GM23338 (cell line): ENCODE data around the gene PSORS1C1.

Experiments used
- CTCF ChIP-seq, 2 experiments: fragments of 200-600 bp in 1 of 2; sonication (generic) in 1 of 2; conservative IDR thresholded peaks; 2 replicates each; pipeline versions ENCODE4 v1.5.1 to v1.6.1; 2016 to 2017; ENCODE audit warnings: antibody characterized with exemption in 2 of 2, low read depth in 2 of 2, mild to moderate bottlenecking in 2 of 2, moderate library complexity in 1 of 2
- EZH2 ChIP-seq: fragments of 200-600 bp; sonication (generic); IDR thresholded peaks from one replicate; pipeline ENCODE4 v1.8.0; 2017; ENCODE audit warnings: antibody characterized with exemption, mild to moderate bottlenecking, low read depth; ENCODE audit not compliant: unreplicated experiment
- REST ChIP-seq: IDR thresholded peaks from one replicate; pipeline ENCODE4 v1.6.1; 2018; ENCODE audit warnings: antibody characterized with exemption; ENCODE audit not compliant: unreplicated experiment

- TF ChIP-seq REST (no peak), EZH2 (no peak), CTCF (conservative IDR thresholded peaks at IDR 0.05; ENCODE audit: low read depth in 2 of 2) (no peak)
Measured at GRCh38 chr6:31179896-31180295, 65.3 kb downstream of the PSORS1C1 start.
